Peyer's patch (tissue), 4 donors: ENCODE measurements around the gene IGF2BP1.

Experiments used
- POLR2A ChIP-seq, 2 donors: fragments of 450-650 bp; IDR thresholded peaks; one replicate each; pipeline ENCODE4 v1.5.1; 2017; ENCODE audit warnings: antibody characterized with exemption in 2 of 2, mild to moderate bottlenecking in 2 of 2, moderate library complexity in 2 of 2
- TF ChIP-seq, protein P1 (sequence below), 6 experiments: fragments of 450-650 bp in 4 of 6; fragments of 200-600 bp in 2 of 6; sonication (generic) in 1 of 6; IDR thresholded peaks; one replicate each; pipeline ENCODE4 v1.5.1; 2017 to 2019; ENCODE audit warnings: antibody characterized with exemption in 6 of 6, mild to moderate bottlenecking in 3 of 6, moderate library complexity in 1 of 6

DNA sequence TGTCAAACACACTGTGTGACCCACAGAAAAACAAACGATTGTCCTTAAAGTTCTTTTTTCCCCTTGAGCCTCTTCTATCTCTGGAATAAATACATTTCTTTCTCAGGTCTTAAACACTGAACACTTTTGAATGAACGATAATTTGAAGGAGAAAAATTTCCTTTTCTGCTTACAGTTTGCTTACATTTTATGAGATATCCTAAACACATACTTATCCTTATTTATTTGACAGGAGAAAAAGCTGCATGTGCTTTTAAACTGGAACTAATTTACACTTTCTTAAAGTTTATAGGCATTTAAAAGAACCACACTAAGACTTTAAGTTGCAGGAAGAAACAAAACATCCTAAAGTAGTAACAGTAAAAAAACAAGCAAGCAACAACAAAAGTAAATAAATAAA is 4.7 kb upstream of the IGF2BP1 start:
- TF ChIP-seq, protein P1, sequence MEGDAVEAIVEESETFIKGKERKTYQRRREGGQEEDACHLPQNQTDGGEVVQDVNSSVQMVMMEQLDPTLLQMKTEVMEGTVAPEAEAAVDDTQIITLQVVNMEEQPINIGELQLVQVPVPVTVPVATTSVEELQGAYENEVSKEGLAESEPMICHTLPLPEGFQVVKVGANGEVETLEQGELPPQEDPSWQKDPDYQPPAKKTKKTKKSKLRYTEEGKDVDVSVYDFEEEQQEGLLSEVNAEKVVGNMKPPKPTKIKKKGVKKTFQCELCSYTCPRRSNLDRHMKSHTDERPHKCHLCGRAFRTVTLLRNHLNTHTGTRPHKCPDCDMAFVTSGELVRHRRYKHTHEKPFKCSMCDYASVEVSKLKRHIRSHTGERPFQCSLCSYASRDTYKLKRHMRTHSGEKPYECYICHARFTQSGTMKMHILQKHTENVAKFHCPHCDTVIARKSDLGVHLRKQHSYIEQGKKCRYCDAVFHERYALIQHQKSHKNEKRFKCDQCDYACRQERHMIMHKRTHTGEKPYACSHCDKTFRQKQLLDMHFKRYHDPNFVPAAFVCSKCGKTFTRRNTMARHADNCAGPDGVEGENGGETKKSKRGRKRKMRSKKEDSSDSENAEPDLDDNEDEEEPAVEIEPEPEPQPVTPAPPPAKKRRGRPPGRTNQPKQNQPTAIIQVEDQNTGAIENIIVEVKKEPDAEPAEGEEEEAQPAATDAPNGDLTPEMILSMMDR (IDR thresholded peaks at IDR 0.05), result no peak
- no peak for TF ChIP-seq POLR2A (IDR thresholded peaks at IDR 0.05)
